ENCODE results near the gene CS. TPM values are rescaled to one million over a fixed set of nuclear protein-coding genes. Genes with fewer than 3 reads are reported as not detected.

CS gene
- polyA plus RNA-seq, 1 of the 3 experiments (the other 2 are of a cell fraction): 121 TPM

- Histone ChIP-seq H4K20me1 (ENCODE audit: insufficient read depth) (0 out of 2 replicates have a peak, but pooled peaks cover 6% of the 10 kb centered on the region), H3K79me2 (ENCODE audit: insufficient read depth) (peaks cover 29% of the 10 kb centered on the region; the same call in 1 of the 2 replicates), H3K4me2 (no peak overlapping the region), H3F3A (replicated peaks; ENCODE audit: insufficient read depth) (peaks cover 5% of the 10 kb centered on the region), H2AFZ (ENCODE audit: low read depth) (no peak overlapping the region), H3K36me3 (replicated peaks in 1 of 2; ENCODE audit: control insufficient read depth in 1 of 2, insufficient read depth in 2 of 2, low read length in 1 of 2) (peaks cover 68 to 71% of the 10 kb centered on the region in 2 experiments), H3K27ac (ENCODE audit: low read depth in 2 of 2, low read length in 1 of 2) (no peak overlapping the region), H3K9ac (no peak overlapping the region), H3K9me2 (no peaks in the 10 kb centered on the region), H3K4me1 (ENCODE audit: control insufficient read depth in 1 of 2, insufficient read depth in 2 of 2, low read depth in 1 of 2, low read length in 1 of 2) (no peaks in the 10 kb centered on the region), H3K27me3 (ENCODE audit: insufficient read depth) (no peaks in the 10 kb centered on the region), H3K9me3 (no peaks in the 10 kb centered on the region), H3K4me3 (ENCODE audit: low read depth in 2 of 2, low read length in 1 of 2) (no peak overlapping the region)
- 97% methylated on average over 6 of the region's 8 CpGs for WGBS (ENCODE audit: low lambda C conversion rate)
- no peak for TF ChIP-seq REST (IDR thresholded peaks at IDR 0.05; ENCODE audit: low read depth, low read length)
- TF ChIP-seq JUND (IDR thresholded peaks at IDR 0.05): no peak
- TF ChIP-seq MXI1 (IDR thresholded peaks at IDR 0.05; ENCODE audit: low read depth, low read length): no peak
- no peak for TF ChIP-seq FOXM1 (IDR thresholded peaks at IDR 0.05; ENCODE audit: low read depth)
- no peak for TF ChIP-seq CTCF (IDR thresholded peaks at IDR 0.05)
- TF ChIP-seq POLR2AphosphoS5 (IDR thresholded peaks at IDR 0.05; ENCODE audit: low read depth, low read length): no peak
- TF ChIP-seq TAF1 (IDR thresholded peaks at IDR 0.05; ENCODE audit: borderline replicate concordance, low read depth, low read length): no peak
- TF ChIP-seq SMC3 (IDR thresholded peaks at IDR 0.05; ENCODE audit: low read depth, low read length): no peak
- TF ChIP-seq EZH2phosphoT487 (IDR thresholded peaks at IDR 0.05; ENCODE audit: borderline replicate concordance, low read depth): no peak
- TF ChIP-seq ZBTB33 (IDR thresholded peaks at IDR 0.05; ENCODE audit: borderline replicate concordance, low read depth): no peak
- TF ChIP-seq MEF2A (IDR thresholded peaks at IDR 0.05; ENCODE audit: borderline replicate concordance, low read depth): no peak
- TF ChIP-seq CHD2 (IDR thresholded peaks at IDR 0.05; ENCODE audit: low read length, partially characterized antibody): no peak
- no peak for TF ChIP-seq ELF1 (IDR thresholded peaks at IDR 0.05)
- TF ChIP-seq GABPA (IDR thresholded peaks at IDR 0.05; ENCODE audit: low read depth): no peak
- TF ChIP-seq TCF12 (IDR thresholded peaks at IDR 0.05): no peak
- no peak for TF ChIP-seq MAX (IDR thresholded peaks at IDR 0.05; ENCODE audit: low read depth)
- TF ChIP-seq FOXJ3 (CRISPR knock-in tag; IDR thresholded peaks at IDR 0.05): no peak
- TF ChIP-seq USF1 (IDR thresholded peaks at IDR 0.05; ENCODE audit: borderline replicate concordance, low read depth): no peak
- TF ChIP-seq FOSL2 (IDR thresholded peaks at IDR 0.05; ENCODE audit: borderline replicate concordance, low read depth): no peak
- ChIA-PET POLR2A (interaction anchor here (0.6 to 1.0 kb wide), 3 partner anchors 12 to 205 kb away, joined by 3 read pairs; no protein-coding TSS in a partner anchor), CTCF (interaction anchor here (1.1 to 3.1 kb wide), 4 partner anchors 10 to 59 kb away, joined by 3 to 24 read pairs (median 6); partner anchors contain the start of genes ANKRD52 and SMARCC2)
- no peak for DNase-seq
Measured at GRCh38 chr12:56248711-56249110, 51.4 kb downstream of the CS start.

Measured in SK-N-SH (cell line).